AG09309 (cell line): Measurements from ENCODE around the gene UGT8.

Source experiments
- DNase-seq: peaks from one replicate; pipeline ENCODE4 v3.0.0-alpha.2; 2010; ENCODE audit warnings: low read depth
- H3K4me3 ChIP-seq: 2 replicates; pipeline ENCODE4 v1.5.1; 2011; ENCODE audit warnings: mild to moderate bottlenecking, low read depth, low read length, moderate library complexity; ENCODE audit not compliant: control insufficient read depth
- TF ChIP-seq, protein P1 (sequence below): IDR thresholded peaks from 2 replicates; pipeline ENCODE4 v1.5.1; 2011; ENCODE audit warnings: mild to moderate bottlenecking, low read depth, low read length, inconsistent platforms; ENCODE audit not compliant: insufficient read depth, control insufficient read depth; ENCODE audit errors: missing control alignments

UGT8 gene

DNA sequence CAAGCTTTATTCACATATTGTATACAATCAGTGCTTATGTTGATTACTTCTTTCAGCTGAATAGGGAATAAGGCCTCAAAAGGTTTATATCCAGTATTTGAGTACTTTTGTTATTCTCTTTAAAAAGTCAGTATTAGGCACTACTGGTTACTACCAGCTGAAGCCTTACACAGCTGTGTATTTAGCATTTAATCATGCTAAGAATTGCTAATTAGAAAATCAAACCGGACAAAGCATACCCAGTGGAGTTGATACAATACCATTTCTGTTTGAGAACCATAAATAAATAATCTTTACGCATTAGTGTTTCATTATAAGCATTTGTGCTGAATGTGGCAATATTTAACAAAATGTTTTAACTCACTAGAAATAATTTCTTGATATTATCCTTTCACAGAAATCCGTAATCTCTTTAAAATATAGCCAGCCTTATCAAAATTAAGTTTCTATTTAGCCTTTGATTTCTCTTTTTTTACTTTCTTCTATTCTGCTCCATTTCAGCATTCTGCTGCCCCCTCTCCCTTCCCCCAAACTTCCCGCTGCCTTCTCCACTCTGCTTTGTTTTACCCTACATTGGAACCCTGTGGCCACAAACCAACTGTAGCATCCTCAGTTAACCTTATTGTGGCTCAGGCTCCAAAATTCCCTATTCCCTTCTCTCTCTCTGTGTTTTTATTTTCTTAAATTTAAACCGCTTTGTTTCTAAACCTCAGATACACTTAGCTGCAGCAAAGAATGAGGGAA, 37.8 kb downstream of the UGT8 start:
- TF ChIP-seq, protein P1, sequence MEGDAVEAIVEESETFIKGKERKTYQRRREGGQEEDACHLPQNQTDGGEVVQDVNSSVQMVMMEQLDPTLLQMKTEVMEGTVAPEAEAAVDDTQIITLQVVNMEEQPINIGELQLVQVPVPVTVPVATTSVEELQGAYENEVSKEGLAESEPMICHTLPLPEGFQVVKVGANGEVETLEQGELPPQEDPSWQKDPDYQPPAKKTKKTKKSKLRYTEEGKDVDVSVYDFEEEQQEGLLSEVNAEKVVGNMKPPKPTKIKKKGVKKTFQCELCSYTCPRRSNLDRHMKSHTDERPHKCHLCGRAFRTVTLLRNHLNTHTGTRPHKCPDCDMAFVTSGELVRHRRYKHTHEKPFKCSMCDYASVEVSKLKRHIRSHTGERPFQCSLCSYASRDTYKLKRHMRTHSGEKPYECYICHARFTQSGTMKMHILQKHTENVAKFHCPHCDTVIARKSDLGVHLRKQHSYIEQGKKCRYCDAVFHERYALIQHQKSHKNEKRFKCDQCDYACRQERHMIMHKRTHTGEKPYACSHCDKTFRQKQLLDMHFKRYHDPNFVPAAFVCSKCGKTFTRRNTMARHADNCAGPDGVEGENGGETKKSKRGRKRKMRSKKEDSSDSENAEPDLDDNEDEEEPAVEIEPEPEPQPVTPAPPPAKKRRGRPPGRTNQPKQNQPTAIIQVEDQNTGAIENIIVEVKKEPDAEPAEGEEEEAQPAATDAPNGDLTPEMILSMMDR: no peak
- no peak for DNase-seq
- no peak overlapping the region for H3K4me3 ChIP-seq

DNA sequence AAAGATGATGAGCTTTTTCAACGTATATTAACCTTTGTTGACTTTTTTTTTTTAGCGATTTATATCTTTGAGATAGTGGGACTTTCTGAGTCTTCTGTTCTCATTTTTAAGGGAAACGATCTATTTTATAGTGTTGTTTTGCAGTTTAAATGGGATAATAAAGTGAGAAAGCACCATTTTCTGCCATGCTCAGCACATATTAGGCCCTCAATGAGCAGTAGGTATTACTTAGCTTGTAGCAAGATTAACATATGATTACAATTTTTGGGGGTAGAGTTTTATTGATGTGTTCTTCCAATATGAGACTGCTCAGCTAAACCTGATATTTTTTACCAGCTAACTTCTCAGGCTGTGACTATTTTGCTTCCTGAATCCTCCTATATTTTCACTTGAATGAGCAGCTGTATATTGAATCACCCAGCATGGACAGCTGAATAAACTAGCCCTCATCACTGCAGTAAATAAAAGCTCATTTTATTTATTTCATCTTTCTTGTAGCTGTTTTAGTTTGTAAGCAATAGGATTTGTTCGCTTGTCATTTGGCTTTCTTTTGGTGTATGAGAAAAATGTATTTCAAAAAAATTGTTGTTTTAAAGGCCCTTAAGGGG, 43.7 kb downstream of the UGT8 start:
- H3K4me3 ChIP-seq: no peak overlapping the region
- TF ChIP-seq, protein P1: no peak
- DNase-seq: no peak

DNA sequence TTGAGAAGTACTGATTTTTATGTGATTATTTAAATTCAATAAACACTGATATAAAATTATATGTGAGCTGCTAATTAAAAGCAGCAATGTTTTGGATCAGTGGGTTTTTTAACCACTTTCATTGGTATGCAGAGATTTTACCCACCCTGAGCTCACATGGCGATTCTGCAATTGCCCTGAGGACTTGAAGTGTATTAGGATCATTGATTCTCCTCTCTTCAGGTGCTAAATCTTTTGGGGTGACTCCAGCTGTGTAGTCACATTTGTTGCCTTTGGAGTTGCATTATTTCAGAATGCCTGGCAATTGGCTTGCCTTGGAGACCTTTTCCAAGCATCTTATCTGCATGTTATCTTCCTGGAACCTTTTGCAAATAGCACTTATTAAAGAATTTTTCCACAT, 51.3 kb downstream of the UGT8 start:
- DNase-seq: no peak
- TF ChIP-seq, protein P1: no peak
- no peak overlapping the region for H3K4me3 ChIP-seq

DNA sequence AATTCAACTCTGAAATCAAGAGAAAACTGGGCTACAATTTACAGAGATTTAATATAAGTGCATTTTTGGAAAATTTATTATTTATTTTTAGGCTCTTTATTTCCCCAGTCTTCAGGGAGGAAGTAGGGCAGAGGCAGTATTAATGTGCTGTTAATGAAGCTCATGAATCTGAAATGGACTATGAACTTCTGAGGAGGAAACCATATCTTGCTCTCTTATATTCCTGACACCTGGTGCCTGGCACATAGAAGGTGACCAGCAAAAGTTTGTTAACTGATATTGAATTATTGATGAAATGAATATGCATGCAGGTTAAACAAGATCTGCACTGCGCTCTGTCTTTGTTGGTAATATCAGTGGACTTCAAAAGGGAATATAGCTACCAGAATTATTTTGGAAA, 55.1 kb downstream of the UGT8 start:
- DNase-seq: no peak
- TF ChIP-seq, protein P1: no peak
- no peak overlapping the region for H3K4me3 ChIP-seq

DNA sequence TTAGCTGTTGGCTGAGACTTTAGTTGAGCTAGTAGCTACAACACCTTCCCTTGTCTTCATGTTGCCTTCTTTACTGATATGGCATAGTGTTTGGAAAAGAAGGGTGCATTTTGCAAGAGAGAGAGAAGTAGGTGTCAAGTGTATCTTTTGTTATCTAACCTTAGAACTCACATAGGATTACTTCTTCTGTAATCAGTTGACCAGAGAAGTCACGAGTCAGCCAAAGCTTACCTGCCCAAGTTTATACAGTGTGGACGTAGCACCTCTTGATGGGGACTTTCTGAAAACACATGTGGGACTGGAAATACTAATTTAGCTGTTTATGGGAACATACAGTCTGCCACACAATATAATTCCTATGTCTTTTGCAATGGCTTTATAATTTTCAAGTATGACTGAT, 56.0 kb downstream of the UGT8 start:
- TF ChIP-seq, protein P1: no peak
- DNase-seq: no peak
- no peak overlapping the region for H3K4me3 ChIP-seq

DNA sequence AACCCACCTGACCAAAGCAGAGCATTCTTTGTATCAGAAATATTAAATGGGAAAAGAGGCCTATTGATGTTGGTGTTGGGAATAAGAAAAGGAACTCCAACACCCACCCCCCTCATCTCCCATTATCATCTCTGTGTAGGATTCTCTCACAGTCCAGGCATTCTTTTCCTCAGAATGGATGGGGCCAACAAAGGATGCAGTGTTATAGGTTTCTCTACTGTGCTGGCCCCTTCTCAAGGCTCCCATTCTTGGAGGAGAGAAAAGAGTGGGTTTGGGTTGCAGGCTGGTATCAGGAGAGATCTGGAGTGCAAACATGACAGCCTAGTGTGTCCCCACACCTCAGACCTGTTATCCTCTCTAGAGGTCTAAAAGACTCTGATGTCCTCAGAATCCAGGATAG, 59.6 kb downstream of the UGT8 start:
- TF ChIP-seq, protein P1: no peak
- no peak overlapping the region for H3K4me3 ChIP-seq
- no peak for DNase-seq

DNA sequence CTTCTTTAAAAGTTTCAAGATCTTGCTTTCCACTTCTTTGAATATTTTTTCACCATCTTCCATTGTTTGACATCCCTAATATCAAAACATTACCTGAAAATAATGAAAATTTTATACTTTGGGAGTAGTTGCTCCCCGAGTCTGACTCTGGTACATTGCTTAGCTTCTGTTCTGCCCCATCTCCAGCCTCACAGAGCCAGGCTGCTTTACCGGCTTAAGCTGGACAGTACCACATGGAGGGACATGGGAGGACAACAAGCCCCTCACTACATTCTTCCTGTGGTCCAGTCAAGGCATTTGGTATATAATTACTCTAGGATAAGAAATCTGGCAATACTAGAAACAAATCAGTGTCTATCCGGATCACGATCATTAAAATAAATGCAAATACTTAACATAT, 60.2 kb downstream of the UGT8 start:
- TF ChIP-seq, protein P1: no peak
- DNase-seq: no peak
- H3K4me3 ChIP-seq: no peak overlapping the region
